GM12864 (cell line): Measurements from ENCODE around the gene MCM9.

Source experiments
- DNase-seq: peaks from one replicate; pipeline ENCODE4 v3.0.0-alpha.2; 2011; ENCODE audit warnings: low read depth
- H3K4me3 ChIP-seq: 2 replicates; pipeline ENCODE4 v1.5.1; 2011; ENCODE audit warnings: mild to moderate bottlenecking, low read depth, low read length, control low read depth
- CTCF ChIP-seq: IDR thresholded peaks from 2 replicates; pipeline ENCODE4 v1.5.1; 2011; ENCODE audit warnings: low read depth, mild to moderate bottlenecking, moderate library complexity, low read length, control low read depth, inconsistent platforms; ENCODE audit errors: missing control alignments

Gene MCM9

GRCh38 chr6:118971682-118972081 lies 36.7 kb upstream of the MCM9 start:
- no peak for DNase-seq
- H3K4me3 ChIP-seq, result no peak overlapping the region
- no peak for TF ChIP-seq CTCF

GRCh38 chr6:118970866-118971265 lies 35.9 kb upstream of the MCM9 start:
- H3K4me3 ChIP-seq, result no peak overlapping the region
- DNase-seq, result no peak
- no peak for TF ChIP-seq CTCF

- DNase-seq, result no peak
- H3K4me3 ChIP-seq, result no peak overlapping the region
- TF ChIP-seq CTCF, result peak; percentile 13
Observed at GRCh38 chr6:118968416-118968815, 33.5 kb upstream of the MCM9 start.

- no peak overlapping the region for H3K4me3 ChIP-seq
- DNase-seq, result no peak
- no peak for TF ChIP-seq CTCF
Observed at GRCh38 chr6:118967239-118967638, 32.3 kb upstream of the MCM9 start.

GRCh38 chr6:118965843-118966370 lies 30.9 kb upstream of the MCM9 start:
- TF ChIP-seq CTCF, result no peak
- DNase-seq, result no peak
- H3K4me3 ChIP-seq, result no peak overlapping the region

- TF ChIP-seq CTCF, result no peak
- no peak for DNase-seq
- H3K4me3 ChIP-seq, result no peak overlapping the region
Observed at GRCh38 chr6:118965371-118965770, 30.4 kb upstream of the MCM9 start.

- DNase-seq, result no peak
- no peak overlapping the region for H3K4me3 ChIP-seq
- TF ChIP-seq CTCF, result no peak
Observed at GRCh38 chr6:118963003-118963402, 28.0 kb upstream of the MCM9 start.
